Activated T-helper 17 cell treated with anti-CD3 and anti-CD28 coated beads, Interleukin-2, amount 50 U/mL, for 72 hours (primary cell): Measurements from ENCODE around the gene LPAR1. TPM values are rescaled to one million over a fixed set of nuclear protein-coding genes. Genes with fewer than 3 reads are reported as not detected.
A peak's percentile ranks its signal among the peaks of the same experiment; 100 is the strongest.
"Not testable (repeated sequence)": the region's sequence is repeated elsewhere in the genome, so short reads cannot be mapped to it uniquely, and the experiment has no call there.

Source experiments
- ATAC-seq: fragments of 150-1000 bp; cut with Tn5 transposase; replicated peaks from 2 replicates; pipeline ENCODE4 v1.10.0; 2021; ENCODE audit warnings: mild to moderate bottlenecking, moderate library complexity
- H3K27ac Mint-ChIP-seq: one replicate; pipeline ENCODE4 v1.8.0; 2022; ENCODE audit warnings: mixed read lengths
- H3K27me3 Mint-ChIP-seq: one replicate; pipeline ENCODE4 v1.8.0; 2022; ENCODE audit warnings: mixed read lengths
- H3K36me3 Mint-ChIP-seq: one replicate; pipeline ENCODE4 v1.8.0; 2022; ENCODE audit warnings: low read depth, mild to moderate bottlenecking, mixed read lengths
- H3K4me1 Mint-ChIP-seq: one replicate; pipeline ENCODE4 v1.8.0; 2022; ENCODE audit warnings: mixed read lengths
- H3K4me3 Mint-ChIP-seq: one replicate; pipeline ENCODE4 v1.8.0; 2022; ENCODE audit warnings: mild to moderate bottlenecking, mixed read lengths
- H3K9me3 Mint-ChIP-seq: one replicate; pipeline ENCODE4 v1.8.0; 2022; ENCODE audit warnings: mixed read lengths
- total RNA-seq, 2 donors: library from RNA; stranded (reverse); gene quantifications; one replicate each; pipeline ENCODE4 v1.2.3, GENCODE V29; 2022

Gene LPAR1
- total RNA-seq, 2 donors from 2014 or later, result not detected

GRCh38 chr9:111052791-111053190 is 14.5 kb upstream of the LPAR1 start:
- H3K4me1 Mint-ChIP-seq, result no peaks in the 10 kb centered on the region
- ATAC-seq, result no peak
- H3K27me3 Mint-ChIP-seq, result no peaks in the 10 kb centered on the region
- no peak overlapping the region for H3K27ac Mint-ChIP-seq
- H3K36me3 Mint-ChIP-seq, result no peaks in the 10 kb centered on the region
- no peaks in the 10 kb centered on the region for H3K9me3 Mint-ChIP-seq
- no peak overlapping the region for H3K4me3 Mint-ChIP-seq

DNA sequence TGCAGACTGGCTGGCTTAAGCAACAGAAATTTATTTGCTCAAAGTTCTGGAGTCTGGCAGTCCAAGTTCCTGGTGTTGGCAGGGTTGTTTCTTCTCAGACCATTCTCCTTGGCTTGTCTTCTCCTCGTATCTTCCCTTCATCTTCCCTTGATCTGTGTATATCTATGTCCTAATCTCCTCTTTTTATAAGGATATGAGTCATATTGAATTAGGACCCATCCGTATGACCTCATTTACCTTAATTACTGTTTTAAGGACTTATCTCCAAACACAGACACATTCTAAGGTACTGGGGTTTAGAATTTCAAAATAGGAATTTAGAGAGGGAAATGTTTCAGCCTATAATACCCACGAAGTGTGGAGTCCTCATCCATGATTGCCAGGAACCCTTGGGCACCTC is 13.1 kb upstream of the LPAR1 start:
- Mint-ChIP-seq H3K9me3 (no peaks in the 10 kb centered on the region), H3K4me1 (no peaks in the 10 kb centered on the region), H3K4me3 (no peak overlapping the region), H3K36me3 (no peaks in the 10 kb centered on the region), H3K27me3 (no peaks in the 10 kb centered on the region), H3K27ac (no peak overlapping the region)
- ATAC-seq, result no peak

DNA sequence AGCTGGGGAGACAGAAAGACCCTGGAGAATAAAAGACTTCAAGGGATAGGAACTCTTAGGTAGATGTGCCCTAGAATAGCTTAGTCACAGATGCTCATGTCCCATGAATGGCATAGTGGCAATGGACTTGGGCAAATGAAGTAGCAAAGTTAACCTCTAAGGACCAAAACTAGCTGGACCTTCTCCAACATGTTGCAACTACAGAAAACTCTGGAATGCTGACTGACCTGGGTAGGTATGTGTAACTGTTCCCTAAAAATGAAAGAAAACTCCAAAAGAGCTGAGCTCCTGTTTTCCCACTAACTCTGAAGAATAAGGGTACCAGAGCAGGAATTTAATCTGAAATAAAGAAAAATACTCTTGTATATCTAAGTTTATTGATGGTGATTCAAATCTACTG is 12.5 kb upstream of the LPAR1 start:
- Mint-ChIP-seq H3K36me3 (no peaks in the 10 kb centered on the region), H3K4me3 (no peak overlapping the region), H3K4me1 (no peaks in the 10 kb centered on the region), H3K9me3 (no peaks in the 10 kb centered on the region), H3K27me3 (no peaks in the 10 kb centered on the region), H3K27ac (no peak overlapping the region)
- no peak for ATAC-seq

GRCh38 chr9:111047287-111047686 is 9.0 kb upstream of the LPAR1 start:
- H3K4me1 Mint-ChIP-seq, H3K27me3 Mint-ChIP-seq, H3K27ac Mint-ChIP-seq, ATAC-seq, H3K9me3 Mint-ChIP-seq, H3K36me3 Mint-ChIP-seq, H3K4me3 Mint-ChIP-seq: not testable (repeated sequence)

- Mint-ChIP-seq H3K4me3 (no peak overlapping the region), H3K36me3 (no peaks in the 10 kb centered on the region), H3K9me3 (no peaks in the 10 kb centered on the region), H3K4me1 (peaks cover 5% of the 10 kb centered on the region), H3K27ac (no peak overlapping the region), H3K27me3 (peaks cover 16% of the 10 kb centered on the region)
- ATAC-seq, result no peak
Observed at GRCh38 chr9:111041902-111042301, 3.6 kb upstream of the LPAR1 start.

- Mint-ChIP-seq H3K27me3 (peaks cover 28% of the 10 kb centered on the region), H3K4me1 (peaks cover 5% of the 10 kb centered on the region), H3K4me3 (no peak overlapping the region), H3K27ac (no peak overlapping the region), H3K36me3 (no peaks in the 10 kb centered on the region), H3K9me3 (no peaks in the 10 kb centered on the region)
- ATAC-seq, result no peak
Observed at GRCh38 chr9:111040494-111040893, 2.2 kb upstream of the LPAR1 start.

DNA sequence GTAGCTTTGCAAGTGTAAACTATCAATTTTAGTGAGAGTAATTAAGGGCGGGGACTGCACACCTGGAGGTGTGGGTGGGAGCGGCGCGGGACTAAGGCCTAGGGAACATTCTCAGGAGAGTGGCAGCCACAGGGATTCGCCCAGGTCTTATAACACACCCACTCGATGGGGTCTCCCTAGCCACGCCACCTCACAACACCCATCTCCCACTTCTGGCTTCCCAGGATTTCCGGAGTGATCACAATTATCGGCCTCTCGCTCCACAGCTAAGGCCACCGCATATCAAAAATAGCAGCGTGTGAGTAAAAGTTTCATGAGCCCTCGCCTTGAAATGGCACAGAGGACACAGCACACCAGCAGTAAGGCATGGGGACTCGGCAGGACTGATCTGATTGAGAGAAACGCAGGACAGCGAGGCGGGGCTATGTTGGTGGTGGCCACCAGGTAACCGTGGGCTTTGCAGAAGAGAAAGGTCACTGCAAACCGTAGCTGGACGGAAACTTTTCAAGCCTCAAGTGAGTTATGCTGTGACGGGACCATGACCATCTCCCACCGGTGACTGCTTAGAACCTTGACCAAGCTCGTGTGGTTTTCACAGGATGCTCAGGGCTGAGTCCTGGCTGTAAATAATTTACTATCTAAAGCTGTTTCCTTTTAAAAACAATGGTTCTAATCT is 1.1 kb upstream of the LPAR1 start:
- Mint-ChIP-seq H3K36me3 (no peaks in the 10 kb centered on the region), H3K27me3 (peaks cover 37% of the 10 kb centered on the region), H3K4me1 (peaks cover 5% of the 10 kb centered on the region), H3K9me3 (no peaks in the 10 kb centered on the region), H3K27ac (no peak overlapping the region), H3K4me3 (peak overlapping the region; percentile 34)
- no peak for ATAC-seq

- H3K9me3 Mint-ChIP-seq, result no peaks in the 10 kb centered on the region
- no peak overlapping the region for H3K27ac Mint-ChIP-seq
- H3K36me3 Mint-ChIP-seq, result no peaks in the 10 kb centered on the region
- H3K27me3 Mint-ChIP-seq, result peaks cover 37% of the 10 kb centered on the region
- ATAC-seq, result no peak
- H3K4me3 Mint-ChIP-seq, result no peak overlapping the region
- peaks cover 5% of the 10 kb centered on the region for H3K4me1 Mint-ChIP-seq
Observed at GRCh38 chr9:111037708-111038330, 451 bp downstream of the LPAR1 start.

DNA sequence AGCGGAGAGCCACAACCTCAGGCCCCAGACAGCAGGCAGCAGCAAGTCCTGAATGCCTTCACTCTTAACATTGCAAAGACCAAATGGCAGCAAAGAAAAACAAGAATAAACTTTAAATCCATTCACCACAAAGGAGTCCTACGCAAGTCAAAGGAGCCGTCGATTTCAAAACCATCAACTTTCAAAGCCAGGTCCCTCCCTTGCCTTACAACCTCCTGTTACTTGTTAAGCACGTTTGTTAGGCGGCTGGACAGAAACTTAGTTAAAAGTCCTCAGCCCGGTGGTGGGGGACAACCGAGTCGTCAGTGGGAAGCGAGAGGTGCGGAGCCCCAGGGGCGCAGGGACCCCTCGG is 938 bp downstream of the LPAR1 start:
- H3K9me3 Mint-ChIP-seq, result no peaks in the 10 kb centered on the region
- H3K27ac Mint-ChIP-seq, result no peak overlapping the region
- ATAC-seq, result no peak
- peaks cover 5% of the 10 kb centered on the region for H3K4me1 Mint-ChIP-seq
- H3K36me3 Mint-ChIP-seq, result no peaks in the 10 kb centered on the region
- peaks cover 39% of the 10 kb centered on the region for H3K27me3 Mint-ChIP-seq
- no peak overlapping the region for H3K4me3 Mint-ChIP-seq

GRCh38 chr9:111036946-111037345 is 1.3 kb downstream of the LPAR1 start:
- H3K27me3 Mint-ChIP-seq, result peaks cover 42% of the 10 kb centered on the region
- ATAC-seq, result no peak
- H3K9me3 Mint-ChIP-seq, result no peaks in the 10 kb centered on the region
- H3K36me3 Mint-ChIP-seq, result no peaks in the 10 kb centered on the region
- peaks cover 5% of the 10 kb centered on the region for H3K4me1 Mint-ChIP-seq
- H3K4me3 Mint-ChIP-seq, result no peak overlapping the region
- no peak overlapping the region for H3K27ac Mint-ChIP-seq

- no peak overlapping the region for H3K27ac Mint-ChIP-seq
- no peaks in the 10 kb centered on the region for H3K36me3 Mint-ChIP-seq
- H3K27me3 Mint-ChIP-seq, result peaks cover 42% of the 10 kb centered on the region
- no peak for ATAC-seq
- no peak overlapping the region for H3K4me3 Mint-ChIP-seq
- no peaks in the 10 kb centered on the region for H3K9me3 Mint-ChIP-seq
- H3K4me1 Mint-ChIP-seq, result peaks cover 5% of the 10 kb centered on the region
Observed at GRCh38 chr9:111036429-111036789, 1.9 kb downstream of the LPAR1 start.

DNA sequence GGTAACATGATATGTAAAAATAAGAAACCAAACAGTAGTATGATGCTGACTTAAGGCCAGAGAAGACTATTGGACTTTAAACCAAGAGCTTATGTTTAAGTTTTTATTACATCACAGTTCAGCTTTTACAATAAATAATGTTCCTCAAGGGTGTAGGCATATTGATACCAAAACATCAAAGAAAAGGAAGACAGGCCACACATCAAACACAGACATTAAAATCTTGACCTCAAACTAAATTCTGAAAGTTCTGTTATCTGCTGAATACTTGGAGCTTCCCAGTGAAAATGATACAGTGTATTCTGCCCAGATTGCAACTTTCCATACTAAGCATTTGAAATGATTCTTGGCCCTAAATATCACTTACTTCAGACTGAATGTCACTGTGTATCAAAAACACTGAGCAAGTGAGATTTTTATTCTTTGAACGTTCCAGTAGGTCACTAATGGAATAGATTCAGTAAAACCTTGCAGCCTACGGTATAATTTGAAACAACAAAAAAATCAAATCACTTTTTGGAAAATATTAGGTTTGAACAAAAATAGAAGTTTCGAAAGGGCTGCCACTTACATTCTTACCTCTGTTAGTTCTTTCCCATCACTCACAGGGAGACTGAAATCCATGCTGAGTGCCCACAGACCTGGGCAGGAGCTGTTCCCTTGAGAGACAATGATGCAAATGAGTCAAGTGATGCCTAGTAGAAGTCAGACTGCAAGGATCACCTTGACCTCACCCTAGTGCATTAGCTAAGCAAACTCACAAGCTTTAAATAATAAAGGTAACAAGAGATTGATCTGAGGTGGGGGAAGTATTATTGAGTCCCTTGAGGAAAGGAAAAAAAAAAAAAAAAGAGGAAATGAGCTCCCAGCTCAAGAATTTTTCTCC is 2.5 kb downstream of the LPAR1 start:
- peaks cover 5% of the 10 kb centered on the region for H3K4me1 Mint-ChIP-seq
- no peak for ATAC-seq
- no peaks in the 10 kb centered on the region for H3K9me3 Mint-ChIP-seq
- no peak overlapping the region for H3K4me3 Mint-ChIP-seq
- no peak overlapping the region for H3K27ac Mint-ChIP-seq
- H3K27me3 Mint-ChIP-seq, result peaks cover 42% of the 10 kb centered on the region
- no peaks in the 10 kb centered on the region for H3K36me3 Mint-ChIP-seq

DNA sequence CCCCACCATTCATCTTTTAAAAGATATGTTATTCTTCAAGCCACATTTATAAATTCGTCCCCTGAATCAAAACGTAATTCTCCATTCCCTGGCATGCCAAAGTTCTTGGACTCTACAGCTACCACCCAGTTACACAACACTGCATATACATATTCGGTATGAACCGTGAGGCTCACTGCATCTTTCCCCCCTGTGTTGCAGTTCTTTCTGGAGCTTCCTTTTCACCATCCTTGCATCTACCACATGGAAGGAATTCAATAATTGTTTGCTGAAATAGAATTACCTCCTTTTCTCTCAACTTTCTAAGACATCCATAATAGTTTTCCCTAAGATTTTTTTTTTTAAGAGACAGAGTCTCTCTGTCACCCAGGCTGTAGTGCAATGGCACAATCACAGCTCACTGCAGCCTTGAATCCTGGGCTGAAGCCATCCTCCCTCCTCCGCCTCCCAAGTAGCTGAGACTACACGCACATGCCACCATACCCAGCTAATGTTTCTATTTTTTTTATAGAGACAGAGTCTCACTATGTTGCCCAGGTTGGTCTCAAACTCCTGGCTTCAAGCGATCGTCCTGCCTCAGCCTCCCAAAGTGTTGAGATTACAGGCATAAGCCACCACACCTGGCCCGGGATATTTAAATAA is 3.3 kb downstream of the LPAR1 start:
- peaks cover 5% of the 10 kb centered on the region for H3K4me1 Mint-ChIP-seq
- no peaks in the 10 kb centered on the region for H3K36me3 Mint-ChIP-seq
- H3K4me3 Mint-ChIP-seq, result no peak overlapping the region
- H3K27ac Mint-ChIP-seq, result no peak overlapping the region
- no peak for ATAC-seq
- peaks cover 38% of the 10 kb centered on the region for H3K27me3 Mint-ChIP-seq
- no peaks in the 10 kb centered on the region for H3K9me3 Mint-ChIP-seq

DNA sequence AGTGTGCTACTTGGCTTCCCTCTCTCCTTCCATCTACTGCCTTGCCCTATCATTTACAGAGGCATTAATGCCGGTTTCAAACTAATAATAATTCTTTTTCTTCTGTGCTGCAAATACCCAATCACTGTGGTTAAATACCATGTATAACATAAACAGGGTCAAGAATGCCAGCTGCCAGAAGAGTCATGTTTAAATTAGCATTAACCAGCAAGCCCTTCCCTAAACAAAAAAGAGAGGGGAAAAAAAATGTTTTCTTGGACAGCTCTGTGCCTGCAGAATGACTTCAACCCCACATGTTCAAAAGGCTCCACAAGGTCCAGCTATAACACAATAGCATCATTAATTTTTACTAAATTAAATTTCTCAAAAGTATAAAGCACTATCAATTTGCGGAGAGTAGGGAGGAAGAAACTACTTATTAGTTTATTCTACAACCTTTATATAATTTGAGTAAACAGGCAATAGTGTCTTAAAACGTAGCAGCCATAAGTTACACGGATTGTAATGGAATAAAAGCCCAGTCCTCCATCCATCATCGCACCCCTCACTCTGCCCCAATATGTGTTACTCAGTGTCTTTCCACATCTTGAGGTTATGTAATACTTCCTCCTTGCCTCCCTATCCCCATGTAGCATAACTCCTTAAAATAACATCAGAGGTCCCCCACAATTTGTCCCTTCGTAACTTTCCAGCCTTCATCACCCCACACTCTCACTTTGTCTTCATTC is 3.9 kb downstream of the LPAR1 start:
- Mint-ChIP-seq H3K4me3 (no peak overlapping the region), H3K4me1 (peaks cover 5% of the 10 kb centered on the region), H3K36me3 (no peaks in the 10 kb centered on the region), H3K9me3 (no peaks in the 10 kb centered on the region), H3K27me3 (peaks cover 37% of the 10 kb centered on the region), H3K27ac (no peak overlapping the region)
- no peak for ATAC-seq
